GM19240 (cell line): ENCODE measurements around the gene DUSP5.
"Not testable (repeated sequence)": the region's sequence is repeated elsewhere in the genome, so short reads cannot be mapped to it uniquely, and the experiment has no call there.

Experiments used
- DNase-seq: peaks from one replicate; pipeline ENCODE4 v3.0.0; 2011; ENCODE audit warnings: low spot score; ENCODE audit not compliant: insufficient read length

The DUSP5 gene, protein sequence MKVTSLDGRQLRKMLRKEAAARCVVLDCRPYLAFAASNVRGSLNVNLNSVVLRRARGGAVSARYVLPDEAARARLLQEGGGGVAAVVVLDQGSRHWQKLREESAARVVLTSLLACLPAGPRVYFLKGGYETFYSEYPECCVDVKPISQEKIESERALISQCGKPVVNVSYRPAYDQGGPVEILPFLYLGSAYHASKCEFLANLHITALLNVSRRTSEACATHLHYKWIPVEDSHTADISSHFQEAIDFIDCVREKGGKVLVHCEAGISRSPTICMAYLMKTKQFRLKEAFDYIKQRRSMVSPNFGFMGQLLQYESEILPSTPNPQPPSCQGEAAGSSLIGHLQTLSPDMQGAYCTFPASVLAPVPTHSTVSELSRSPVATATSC

DNA sequence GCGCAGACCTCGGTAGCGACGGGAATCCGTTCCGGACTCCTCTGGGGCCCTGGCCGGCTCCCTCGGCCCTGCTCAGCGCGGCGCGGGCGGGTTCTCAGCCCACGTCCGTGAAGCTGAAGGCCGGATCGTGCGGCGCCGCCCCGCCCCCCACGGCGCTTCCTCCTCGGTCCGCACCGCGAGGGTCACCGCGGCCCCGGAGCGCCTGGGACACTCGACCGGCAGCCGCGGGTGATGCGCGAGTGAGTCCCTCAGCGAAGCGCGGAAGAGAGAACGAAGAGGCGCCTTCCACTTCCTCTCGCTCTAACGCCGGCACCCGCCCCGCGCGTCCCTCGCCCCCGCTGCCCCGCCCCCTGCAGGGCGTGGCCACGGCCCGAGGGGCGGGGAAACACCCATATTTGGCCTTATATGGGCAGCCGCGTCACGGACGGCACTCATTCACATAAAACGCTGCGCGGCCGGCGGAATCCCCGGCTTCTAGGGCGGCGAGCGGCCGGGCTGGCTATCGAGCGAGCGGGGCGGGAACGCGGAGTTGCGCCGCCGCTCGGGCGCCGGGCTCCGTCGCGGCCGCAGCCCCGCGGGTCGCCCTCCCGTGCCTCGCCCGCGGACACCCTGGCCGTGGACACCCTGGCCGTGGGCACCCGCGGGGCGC, at the start of gene DUSP5:
DUSP5 (plus strand) TSS at position 470 of the 649 bp plus-strand sequence. CDS start 215 bp downstream, outside the sequence.
- DNase-seq, result peak; percentile 65

GRCh38 chr10:110448682-110449418, 48.9 kb upstream of the DUSP5 start:
- no peak for DNase-seq

DNA sequence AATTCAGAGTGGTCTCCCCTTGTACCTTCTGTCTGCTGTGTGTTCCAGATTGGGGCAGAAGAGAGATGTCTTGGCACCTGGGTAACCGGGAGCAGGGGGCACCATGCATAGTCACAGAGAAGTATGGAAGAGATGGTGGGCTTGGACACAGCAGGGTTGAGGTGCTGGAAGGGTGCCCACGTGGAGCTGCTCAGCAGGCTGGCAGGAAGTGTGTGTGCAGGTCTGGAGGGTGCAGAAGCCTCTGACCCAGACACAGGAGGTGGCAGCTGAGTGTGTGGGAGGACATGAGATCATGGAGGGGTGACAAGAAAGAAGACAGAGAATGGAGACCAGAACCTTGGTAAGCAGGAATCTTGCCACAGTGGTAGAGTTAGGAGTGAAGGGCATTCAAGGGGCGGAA, 42.3 kb upstream of the DUSP5 start:
- no peak for DNase-seq

DNA sequence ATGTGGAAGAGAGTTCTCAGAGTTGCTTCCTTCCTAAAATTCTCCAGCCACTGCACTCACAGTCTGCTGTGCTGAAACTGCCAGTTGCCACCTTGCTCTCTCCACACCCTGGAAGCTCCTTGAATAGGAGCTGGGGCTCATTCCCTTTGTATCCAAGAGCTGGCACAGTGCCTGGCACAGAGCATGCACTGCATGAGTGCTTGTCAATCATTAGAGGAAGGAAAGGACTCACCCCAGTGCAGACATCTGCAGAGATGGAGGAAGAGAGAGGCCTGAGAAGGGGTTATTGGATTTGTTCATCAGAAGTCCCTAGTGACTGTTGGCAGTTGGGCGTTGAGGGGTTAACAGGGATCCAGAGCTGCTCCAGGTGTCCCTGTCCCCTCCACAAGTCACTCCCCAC, 41.7 kb upstream of the DUSP5 start:
- no peak for DNase-seq

GRCh38 chr10:110456523-110457091, 41.1 kb upstream of the DUSP5 start:
- no peak for DNase-seq

GRCh38 chr10:110457851-110458250, 39.9 kb upstream of the DUSP5 start:
- no peak for DNase-seq

DNA sequence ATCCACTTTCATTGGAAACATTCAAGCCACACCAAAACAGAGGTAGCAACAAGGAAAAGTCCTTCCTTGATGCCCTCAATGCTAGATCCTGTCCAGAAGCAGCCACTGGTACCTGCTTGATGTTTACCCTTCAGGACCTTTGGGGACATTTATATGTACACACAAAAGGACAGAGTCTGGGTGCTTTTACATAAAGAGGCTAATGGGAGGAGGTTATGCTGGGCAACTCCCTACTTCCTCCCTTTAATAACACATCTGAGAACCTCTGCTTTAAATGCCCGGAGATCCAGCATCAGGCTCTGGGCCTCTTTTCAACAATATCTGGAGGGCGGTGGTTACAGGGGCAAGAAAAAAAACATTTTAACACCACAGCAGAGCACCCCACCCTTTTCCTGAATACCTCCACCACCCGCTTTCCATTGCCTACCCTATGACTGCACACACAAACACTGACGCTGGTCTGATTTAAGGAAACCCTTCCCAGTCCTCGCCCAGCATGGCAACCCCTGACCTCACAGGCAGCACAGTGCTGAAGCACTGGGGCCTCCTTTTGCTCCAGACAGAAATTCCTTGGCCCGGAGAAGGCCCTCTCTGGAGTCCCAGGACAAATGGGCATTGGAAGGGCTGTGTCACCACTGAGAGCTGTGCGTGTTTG, 39.3 kb upstream of the DUSP5 start:
- DNase-seq, result no peak

- DNase-seq, result no peak
Measured at GRCh38 chr10:110459600-110459999, 38.1 kb upstream of the DUSP5 start.

DNA sequence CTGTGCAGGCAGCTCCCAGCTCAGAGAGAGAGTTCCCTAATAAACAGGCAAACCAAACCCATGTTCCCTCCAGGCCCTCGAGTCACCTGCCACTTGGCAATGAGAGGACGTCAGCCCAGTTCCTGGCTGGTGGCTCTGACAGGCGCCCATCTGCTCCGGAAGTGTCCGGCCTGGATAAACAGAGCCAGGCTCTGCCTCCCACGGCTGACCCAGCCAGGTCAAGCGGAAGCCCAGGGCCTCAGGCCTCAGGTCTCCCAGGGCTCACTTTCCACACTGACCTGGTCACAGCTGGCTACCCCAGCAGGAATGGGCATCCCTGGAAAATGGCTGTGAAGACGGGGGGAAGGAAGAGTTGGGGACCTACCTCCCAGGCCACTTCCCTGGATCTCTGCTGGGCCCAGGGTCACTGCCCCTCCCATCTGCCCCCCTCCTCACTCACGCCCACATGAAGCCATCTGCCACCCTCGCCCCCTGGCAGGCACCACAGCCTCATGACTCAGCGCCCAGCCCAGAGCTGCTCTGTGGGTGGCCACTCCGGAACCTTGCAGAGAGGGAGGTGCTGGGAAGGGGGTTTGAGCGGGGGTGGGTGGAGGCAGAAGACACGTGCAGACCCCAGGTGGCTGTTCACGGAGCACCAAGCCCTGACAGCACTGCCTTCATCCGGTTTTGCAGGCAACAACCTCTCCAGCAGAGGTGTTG, 37.4 kb upstream of the DUSP5 start:
- DNase-seq, result no peak

GRCh38 chr10:110461088-110461487, 36.6 kb upstream of the DUSP5 start:
- DNase-seq, result no peak

- no peak for DNase-seq
Measured at GRCh38 chr10:110461530-110461929, 36.2 kb upstream of the DUSP5 start.

DNA sequence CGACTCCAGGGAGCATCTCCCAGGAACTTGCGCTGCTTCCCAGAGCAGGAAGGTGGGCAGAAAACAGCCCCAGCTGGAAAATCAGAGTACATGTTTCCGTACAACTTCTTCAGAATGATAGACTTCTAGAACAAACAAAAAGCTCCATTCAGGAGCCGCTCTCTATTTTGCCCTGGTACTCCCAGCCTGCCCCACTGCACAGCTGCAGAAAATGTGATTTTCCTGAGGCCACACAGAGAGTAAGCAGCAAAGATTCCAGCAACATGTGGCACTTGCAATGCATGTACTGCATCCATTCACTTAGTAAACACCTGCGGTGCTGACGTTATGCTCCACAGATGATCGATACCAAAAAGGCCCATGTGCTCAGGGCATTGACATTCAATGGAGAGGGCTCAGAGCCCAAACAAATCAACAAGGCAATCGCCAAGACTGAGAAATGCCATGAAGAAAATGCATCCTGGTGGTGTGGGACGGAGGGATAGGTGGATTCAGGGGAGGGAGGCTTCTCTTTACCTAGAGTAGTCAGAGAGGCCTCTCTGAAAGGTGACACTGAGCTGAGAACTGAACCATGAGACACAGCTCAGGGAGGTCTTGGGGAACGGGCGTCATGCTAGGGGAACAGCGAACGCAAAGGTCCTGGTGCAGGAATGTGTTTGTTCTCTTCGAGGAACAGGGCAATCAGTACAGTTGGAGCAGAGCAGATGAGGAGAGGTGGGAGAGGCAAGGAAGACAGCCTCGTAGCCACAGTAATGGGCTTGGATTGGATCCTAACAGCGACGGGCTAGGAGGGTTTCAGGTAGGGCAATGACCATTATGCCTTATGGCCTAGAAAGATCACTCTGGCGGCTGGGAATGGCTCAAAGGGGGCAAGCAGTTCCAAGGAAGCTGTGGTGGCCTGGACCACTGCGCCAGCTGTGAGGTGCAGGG, 35.3 kb upstream of the DUSP5 start:
- no peak for DNase-seq

- not testable (repeated sequence) for DNase-seq
Measured at GRCh38 chr10:110468258-110468657, 29.4 kb upstream of the DUSP5 start.

DNA sequence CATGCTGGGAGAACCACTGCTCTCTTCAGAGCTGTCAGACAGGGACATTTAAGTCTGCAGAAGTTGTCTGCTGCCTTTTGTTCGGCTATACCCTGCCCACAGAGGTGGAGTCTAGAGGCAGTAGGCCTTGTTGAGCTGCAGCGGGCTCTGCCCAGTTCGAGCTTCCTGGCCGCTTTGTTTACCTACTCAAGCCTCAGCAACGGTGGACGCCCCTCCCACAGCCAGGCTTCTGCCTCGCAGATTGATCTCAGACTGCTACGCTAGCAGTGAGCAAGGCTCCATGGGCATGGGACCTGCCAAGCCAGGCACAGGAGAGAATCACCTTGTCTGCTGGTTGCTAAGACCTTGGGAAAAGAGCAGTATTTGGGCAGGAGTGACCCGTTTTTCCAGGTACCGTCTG, 27.2 kb upstream of the DUSP5 start:
- not testable (repeated sequence) for DNase-seq

- DNase-seq, result no peak
Measured at GRCh38 chr10:110471566-110472139, 26.1 kb upstream of the DUSP5 start.

- no peak for DNase-seq
Measured at GRCh38 chr10:110474017-110474416, 23.7 kb upstream of the DUSP5 start.

GRCh38 chr10:110474826-110475225, 22.9 kb upstream of the DUSP5 start:
- no peak for DNase-seq

DNA sequence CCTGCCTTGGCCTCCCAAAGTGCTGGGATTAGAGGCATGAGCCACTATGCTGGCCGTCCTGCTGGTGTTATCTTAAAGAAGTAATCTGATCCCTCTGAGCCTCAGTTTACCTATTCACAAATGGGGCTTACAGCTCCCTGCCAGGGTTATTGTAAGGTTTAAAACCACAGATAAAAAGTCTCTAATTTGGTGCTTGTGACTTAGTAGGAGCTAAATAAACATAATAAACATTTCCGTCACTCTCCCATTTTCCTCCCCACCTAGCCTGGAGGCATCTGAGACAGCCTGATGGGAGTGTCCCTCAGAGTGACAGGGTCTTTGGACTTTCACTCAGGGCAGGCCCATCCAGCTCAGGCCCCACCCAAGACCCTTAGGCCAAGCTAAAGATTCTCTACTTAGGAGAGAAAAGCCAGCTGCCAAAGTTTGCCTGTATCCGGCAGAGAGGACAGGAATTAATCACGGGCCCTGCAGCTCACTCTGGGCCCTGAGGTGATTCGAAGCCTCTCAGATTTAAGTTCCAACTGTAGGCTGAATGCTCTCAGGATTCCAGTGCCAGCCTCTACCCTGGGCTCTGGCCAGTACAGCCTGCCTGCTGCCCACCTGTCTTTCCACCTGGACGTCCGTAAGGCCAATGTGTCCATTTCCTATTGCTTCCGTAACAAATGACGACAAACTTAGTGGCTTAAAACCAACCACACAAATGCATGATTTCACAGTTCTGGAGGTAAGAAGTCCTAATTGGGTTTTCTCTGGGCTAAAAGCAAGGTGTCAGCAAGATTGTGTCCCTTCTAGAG, 21.8 kb upstream of the DUSP5 start:
- DNase-seq, result no peak
